Measurements from ENCODE around the gene DISC1.

DISC1 gene

GRCh38 chr1:231735411-231735810 is 108.8 kb downstream of the DISC1 start:
- H3K4me3 ChIP-seq (ENCODE audit: low read depth, low read length, poor library complexity, severe bottlenecking): no peak overlapping the region
- no peaks in the 10 kb centered on the region for H3K36me3 ChIP-seq (ENCODE audit: insufficient read depth, low read length)
- TF ChIP-seq EZH2 (IDR thresholded peaks at IDR 0.05; ENCODE audit: borderline replicate concordance, low read length) (no peak), CTCF (IDR thresholded peaks at IDR 0.05; ENCODE audit: low read length) (no peak)

GRCh38 chr1:231735941-231736340 is 109.4 kb downstream of the DISC1 start:
- Histone ChIP-seq H4K20me1 (ENCODE audit: insufficient read depth, low read length) (no peaks in the 10 kb centered on the region), H3K27me3 (ENCODE audit: insufficient read depth, low read length) (no peaks in the 10 kb centered on the region), H2AFZ (ENCODE audit: low read length) (no peak overlapping the region), H3K4me1 (ENCODE audit: insufficient read depth, low read length, severe bottlenecking) (no peaks in the 10 kb centered on the region), H3K9me2 (ENCODE audit: low read depth, low read length) (no peaks in the 10 kb centered on the region), H3F3A (ENCODE audit: insufficient read depth, low read length) (no peaks in the 10 kb centered on the region), H3K4me3 (ENCODE audit: low read depth, low read length, poor library complexity, severe bottlenecking) (no peak overlapping the region), H3K9ac (ENCODE audit: low read length) (no peak overlapping the region), H3K9me3 (ENCODE audit: low read length) (no peaks in the 10 kb centered on the region), H3K4me2 (ENCODE audit: low read length) (no peak overlapping the region), H3K79me2 (ENCODE audit: insufficient read depth, low read length) (no peaks in the 10 kb centered on the region), H3K27ac (ENCODE audit: low read depth, low read length, poor library complexity, severe bottlenecking) (no peak overlapping the region), H3K36me3 (ENCODE audit: insufficient read depth, low read length) (no peaks in the 10 kb centered on the region)
- TF ChIP-seq EZH2 (IDR thresholded peaks at IDR 0.05; ENCODE audit: borderline replicate concordance, low read length) (no peak), CTCF (IDR thresholded peaks at IDR 0.05; ENCODE audit: low read length) (no peak)

More at GRCh38 chr1:231735411-231735810, 108.8 kb downstream of the DISC1 start:
- Histone ChIP-seq H3F3A (ENCODE audit: insufficient read depth, low read length) (no peaks in the 10 kb centered on the region), H3K4me2 (ENCODE audit: low read length) (no peak overlapping the region), H3K4me1 (ENCODE audit: insufficient read depth, low read length, severe bottlenecking) (no peaks in the 10 kb centered on the region), H2AFZ (ENCODE audit: low read length) (no peak overlapping the region), H3K79me2 (ENCODE audit: insufficient read depth, low read length) (no peaks in the 10 kb centered on the region), H4K20me1 (ENCODE audit: insufficient read depth, low read length) (no peaks in the 10 kb centered on the region), H3K27me3 (ENCODE audit: insufficient read depth, low read length) (no peaks in the 10 kb centered on the region), H3K9me2 (ENCODE audit: low read depth, low read length) (no peaks in the 10 kb centered on the region), H3K27ac (ENCODE audit: low read depth, low read length, poor library complexity, severe bottlenecking) (no peak overlapping the region), H3K9me3 (ENCODE audit: low read length) (no peaks in the 10 kb centered on the region), H3K9ac (ENCODE audit: low read length) (no peak overlapping the region)

GRCh38 chr1:231736464-231736863 is 109.9 kb downstream of the DISC1 start:
- no peak overlapping the region for H2AFZ ChIP-seq (ENCODE audit: low read length)
- H3K79me2 ChIP-seq (ENCODE audit: insufficient read depth, low read length): no peaks in the 10 kb centered on the region
- no peaks in the 10 kb centered on the region for H3F3A ChIP-seq (ENCODE audit: insufficient read depth, low read length)
- H3K4me3 ChIP-seq (ENCODE audit: low read depth, low read length, poor library complexity, severe bottlenecking): no peak overlapping the region
- H3K9me3 ChIP-seq (ENCODE audit: low read length): no peaks in the 10 kb centered on the region
- no peaks in the 10 kb centered on the region for H3K36me3 ChIP-seq (ENCODE audit: insufficient read depth, low read length)
- H3K9ac ChIP-seq (ENCODE audit: low read length): no peak overlapping the region
- H3K27ac ChIP-seq (ENCODE audit: low read depth, low read length, poor library complexity, severe bottlenecking): no peak overlapping the region
- H3K4me1 ChIP-seq (ENCODE audit: insufficient read depth, low read length, severe bottlenecking): no peaks in the 10 kb centered on the region
- H4K20me1 ChIP-seq (ENCODE audit: insufficient read depth, low read length): no peaks in the 10 kb centered on the region
- H3K9me2 ChIP-seq (ENCODE audit: low read depth, low read length): no peaks in the 10 kb centered on the region
- H3K4me2 ChIP-seq (ENCODE audit: low read length): no peak overlapping the region
- H3K27me3 ChIP-seq (ENCODE audit: insufficient read depth, low read length): no peaks in the 10 kb centered on the region
- TF ChIP-seq CTCF (IDR thresholded peaks at IDR 0.05; ENCODE audit: low read length) (no peak), EZH2 (IDR thresholded peaks at IDR 0.05; ENCODE audit: borderline replicate concordance, low read length) (no peak)

All from OCI-LY1 (cell line).